Measurements from ENCODE around the gene ITPK1.

The ITPK1 gene

DNA sequence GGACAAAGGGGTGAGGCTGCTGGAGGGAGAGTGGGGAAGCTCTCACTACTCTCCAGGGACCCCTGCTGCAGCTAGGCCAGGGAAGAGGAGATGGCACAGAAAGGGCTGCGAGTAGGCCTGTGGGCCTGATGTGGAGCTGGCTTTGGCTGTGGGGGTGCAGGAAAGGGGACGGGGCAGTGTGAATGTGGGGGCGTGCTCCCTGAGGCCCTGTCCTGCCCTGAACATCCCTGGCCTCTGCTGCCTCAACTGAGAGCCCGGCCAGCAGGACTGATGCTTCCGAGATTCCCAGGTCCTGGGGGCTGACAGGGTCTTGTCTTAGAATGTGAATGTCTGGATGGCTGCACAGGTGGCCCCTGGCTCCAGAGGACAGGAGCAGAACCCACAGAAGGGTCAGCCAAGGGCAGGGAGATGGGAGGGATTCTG, 128.6 kb downstream of the ITPK1 start:
- DNase-seq (no peak), ATAC-seq (no peak)

DNA sequence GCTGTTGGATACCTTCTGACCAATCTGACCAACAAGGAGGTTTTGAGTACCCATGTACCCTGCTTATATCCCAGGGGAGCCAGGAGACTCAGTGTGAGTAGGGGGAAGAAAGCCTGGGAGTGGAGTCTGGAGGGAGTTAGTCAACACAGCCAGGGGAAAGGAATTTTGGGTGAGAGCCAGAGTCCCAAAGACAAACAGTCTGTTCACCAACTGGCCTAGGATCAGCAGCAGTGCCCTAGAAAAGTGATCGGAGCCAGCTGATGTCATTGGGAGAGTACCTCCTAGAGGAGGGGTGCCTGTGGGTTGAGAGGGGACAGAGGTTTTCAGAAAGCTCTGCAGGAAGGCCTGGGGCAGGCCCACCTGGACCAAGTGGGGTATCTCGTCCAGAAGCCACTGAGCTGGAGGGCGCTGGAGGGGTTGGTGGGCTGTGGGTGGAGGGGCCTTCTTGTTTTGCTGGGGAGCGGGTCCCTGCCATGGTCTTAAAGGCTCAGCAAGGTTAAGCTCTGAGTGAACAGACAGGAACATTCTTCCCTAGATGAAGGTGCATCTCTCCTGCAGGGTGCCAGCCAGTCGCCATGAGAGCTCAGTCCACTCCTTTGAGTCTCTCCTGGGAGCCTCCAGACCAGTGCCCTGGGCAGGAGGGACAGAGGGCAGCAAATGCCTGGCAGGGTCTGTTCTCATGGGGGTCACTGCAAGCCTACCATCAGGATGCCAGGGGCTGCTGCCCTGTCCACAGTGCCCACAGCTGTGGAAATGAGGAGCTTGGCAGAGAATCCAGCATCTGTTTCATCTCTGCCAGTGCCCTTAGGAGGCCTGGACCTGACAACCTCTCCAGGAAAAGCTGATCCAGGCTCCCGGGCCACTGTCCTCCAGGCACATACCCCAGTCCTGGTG, 129.2 kb downstream of the ITPK1 start:
- no peak for ATAC-seq
- no peak for DNase-seq

DNA sequence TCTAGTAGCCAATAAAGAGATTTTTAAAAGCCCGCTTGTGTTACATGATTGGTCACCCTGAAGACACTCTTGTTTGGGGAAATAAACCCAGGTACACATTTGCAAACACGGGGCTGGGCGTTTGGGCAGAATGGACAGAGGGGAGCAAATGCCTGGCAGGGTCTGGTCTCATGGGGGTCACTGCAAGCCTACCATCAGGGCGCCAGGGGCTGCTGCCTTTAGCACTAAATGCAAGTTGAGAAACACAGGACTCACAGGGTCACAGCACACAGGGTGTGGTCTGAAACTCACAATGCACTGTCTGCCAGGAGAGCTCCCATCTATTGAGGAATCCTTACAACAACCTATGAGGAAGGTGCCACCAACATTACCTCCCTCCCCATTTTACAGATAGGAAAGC, 130.2 kb downstream of the ITPK1 start:
- DNase-seq = no peak
- ATAC-seq = no peak

DNA sequence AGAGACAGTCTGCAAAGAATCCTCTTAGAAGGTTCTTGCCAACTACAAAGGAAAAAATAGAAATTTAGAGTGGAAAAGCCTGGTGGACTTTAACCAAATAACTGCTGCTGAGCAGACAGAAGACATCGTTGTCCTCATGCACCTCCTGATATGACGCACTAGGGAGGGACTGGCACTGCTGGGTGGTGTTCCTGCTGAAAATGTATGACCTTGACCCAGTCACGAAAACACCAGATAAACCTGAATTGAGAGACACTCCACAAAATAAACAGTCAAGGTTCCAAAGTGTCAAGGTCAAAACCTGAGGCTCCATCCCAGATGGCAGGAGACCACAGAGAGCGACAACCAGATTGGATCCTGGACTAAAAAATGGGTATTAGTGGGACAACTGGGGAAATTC, 130.8 kb downstream of the ITPK1 start:
- DNase-seq (no peak), ATAC-seq (no peak)

DNA sequence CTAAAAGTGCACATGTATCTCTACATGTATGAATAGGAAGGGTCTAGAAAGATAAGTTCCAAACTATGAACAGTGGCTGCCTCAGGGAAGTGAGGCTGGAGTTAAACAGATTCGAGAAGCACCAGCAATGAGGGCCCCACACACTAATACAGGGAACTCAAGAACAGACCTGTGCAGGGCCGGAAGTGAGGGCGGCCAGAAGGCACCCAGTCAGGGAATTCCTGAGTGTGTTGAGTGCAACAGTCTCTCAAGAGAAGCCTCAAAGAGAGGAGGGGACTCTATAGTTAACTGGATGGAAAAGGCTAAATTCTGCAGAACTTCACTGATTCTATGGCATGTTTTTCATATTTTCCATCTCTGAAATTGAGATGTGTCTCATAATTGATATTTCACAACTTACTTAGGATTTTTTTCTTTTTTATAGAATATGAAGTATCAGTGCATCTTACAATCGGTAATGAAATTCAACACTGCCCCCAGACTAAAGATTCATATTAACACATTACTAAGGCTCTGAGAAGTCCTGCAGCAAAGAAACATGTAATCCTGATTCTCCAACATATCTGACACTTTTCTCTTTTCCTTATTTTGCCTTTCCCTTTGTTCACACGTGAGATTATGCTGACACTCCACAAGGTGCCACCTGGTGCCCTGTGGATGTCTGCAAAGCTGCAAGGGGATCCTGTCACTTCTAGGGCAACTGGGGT, 131.5 kb downstream of the ITPK1 start:
- no peak for DNase-seq
- no peak for ATAC-seq

DNA sequence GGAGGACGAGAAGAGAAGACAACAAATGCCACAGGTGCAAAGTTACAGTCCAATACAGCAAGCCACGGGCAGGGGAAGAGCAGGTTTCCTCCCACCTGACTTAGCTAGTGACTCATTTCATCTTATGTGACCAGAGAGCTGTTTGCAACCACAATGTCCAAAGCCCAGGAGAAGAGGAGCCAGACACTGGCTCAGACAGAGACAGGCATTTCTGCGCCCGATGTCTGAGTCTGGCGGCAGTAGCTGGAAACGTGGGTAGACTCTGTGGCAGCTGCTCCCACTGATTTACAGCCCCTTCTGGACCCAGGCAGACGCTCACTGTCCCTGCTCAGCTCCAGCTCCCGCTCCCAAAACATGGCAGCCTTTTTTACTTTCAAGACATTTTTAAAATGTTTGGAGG, 132.8 kb downstream of the ITPK1 start:
- no peak for ATAC-seq
- DNase-seq = no peak

DNA sequence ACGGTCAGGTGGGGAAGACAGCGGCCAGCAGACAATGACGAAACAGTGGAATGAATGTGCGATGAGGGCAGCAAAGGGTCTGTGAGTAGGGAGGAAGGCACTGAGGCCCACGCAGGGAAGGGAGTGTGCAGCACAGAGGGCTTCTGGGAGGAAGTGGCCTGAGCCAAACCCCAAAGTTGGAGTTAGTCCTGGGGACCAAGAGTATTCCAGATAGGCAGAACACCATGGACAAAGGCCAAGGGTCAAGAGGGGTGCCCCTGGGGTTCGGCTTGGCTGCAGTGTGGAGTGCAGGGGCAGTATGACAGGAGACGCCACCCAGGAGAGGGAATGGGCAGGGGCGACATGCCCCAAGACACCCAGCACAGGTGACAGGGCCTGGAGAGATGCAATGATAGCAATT, 134.0 kb downstream of the ITPK1 start:
- DNase-seq = no peak
- ATAC-seq = no peak

DNA sequence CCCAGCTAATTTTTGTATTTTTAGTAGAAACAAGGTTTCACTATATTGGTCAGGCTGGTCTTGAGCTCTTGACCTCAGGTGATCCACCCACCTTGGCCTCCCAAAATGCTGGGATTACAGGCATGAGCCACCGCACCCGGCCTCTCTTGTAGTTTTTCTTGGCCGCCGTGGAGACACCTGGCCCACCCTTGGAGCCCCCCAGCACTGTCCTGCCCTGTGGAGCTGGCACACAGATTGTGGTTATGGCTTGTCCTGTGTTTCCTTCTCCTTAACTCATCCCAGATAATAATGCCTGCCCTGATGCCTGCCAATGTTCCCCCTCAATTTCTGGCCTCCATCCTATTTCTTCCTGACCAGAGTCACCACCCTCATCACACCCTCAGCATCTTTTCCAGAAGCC, 134.9 kb downstream of the ITPK1 start:
- no peak for ATAC-seq
- DNase-seq = no peak

DNA sequence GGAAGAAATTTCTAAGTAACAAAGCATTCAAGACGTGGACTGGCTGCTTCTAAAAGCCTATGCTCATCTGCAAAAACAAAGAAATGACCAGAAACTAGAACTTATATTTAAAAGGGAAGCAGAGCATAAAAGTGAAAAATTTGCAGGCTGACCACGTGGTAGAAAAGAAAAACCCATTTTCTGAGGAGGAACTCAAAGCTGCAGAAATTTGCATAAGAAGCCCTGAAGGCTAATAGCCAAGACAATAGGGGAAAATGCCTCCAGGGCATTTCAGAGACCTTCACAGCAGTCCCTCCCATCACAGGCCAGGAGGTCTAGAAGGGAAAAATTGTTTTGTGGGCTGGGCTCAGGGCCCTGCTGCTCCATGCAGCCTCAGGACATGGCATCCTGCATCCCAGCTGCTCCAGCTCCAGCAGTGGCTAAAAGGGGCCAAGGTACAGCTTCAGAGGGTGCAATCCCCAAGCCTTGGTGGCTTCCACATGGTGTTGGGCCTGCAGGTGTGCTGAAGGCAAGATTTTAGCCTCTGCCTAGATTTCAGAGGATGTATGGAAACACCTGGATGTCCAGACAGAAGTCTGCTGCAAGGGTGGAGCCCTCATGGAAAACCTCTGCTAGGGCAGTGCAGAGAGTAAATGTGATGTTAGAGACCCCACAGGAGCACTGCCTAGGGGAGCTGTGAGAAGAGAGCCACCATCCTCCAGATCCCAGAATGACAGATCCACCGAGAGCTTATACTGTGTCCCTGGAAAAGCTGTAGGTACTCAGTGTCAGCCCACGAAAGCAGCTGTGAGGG, 137.3 kb downstream of the ITPK1 start:
- DNase-seq (no peak), ATAC-seq (no peak)

DNA sequence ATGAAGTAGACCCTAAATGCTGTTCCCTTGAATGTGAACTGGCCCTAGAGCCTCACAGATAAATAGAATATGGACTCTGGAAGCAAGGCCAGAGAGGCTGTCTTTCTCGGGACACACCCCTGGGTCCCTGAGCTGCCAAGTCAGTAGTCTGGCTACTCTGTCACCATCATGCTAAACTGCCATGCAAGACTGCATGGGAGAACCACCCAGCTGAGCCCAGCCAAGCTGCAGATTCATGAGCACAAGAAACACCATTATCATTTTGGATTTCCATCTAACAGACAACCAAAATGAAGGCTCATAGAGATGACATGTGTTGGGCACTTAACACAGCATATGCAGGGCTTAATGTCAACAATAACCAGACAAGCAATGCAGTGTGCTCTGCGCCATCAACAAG, 139.5 kb downstream of the ITPK1 start:
- no peak for DNase-seq
- no peak for ATAC-seq

DNA sequence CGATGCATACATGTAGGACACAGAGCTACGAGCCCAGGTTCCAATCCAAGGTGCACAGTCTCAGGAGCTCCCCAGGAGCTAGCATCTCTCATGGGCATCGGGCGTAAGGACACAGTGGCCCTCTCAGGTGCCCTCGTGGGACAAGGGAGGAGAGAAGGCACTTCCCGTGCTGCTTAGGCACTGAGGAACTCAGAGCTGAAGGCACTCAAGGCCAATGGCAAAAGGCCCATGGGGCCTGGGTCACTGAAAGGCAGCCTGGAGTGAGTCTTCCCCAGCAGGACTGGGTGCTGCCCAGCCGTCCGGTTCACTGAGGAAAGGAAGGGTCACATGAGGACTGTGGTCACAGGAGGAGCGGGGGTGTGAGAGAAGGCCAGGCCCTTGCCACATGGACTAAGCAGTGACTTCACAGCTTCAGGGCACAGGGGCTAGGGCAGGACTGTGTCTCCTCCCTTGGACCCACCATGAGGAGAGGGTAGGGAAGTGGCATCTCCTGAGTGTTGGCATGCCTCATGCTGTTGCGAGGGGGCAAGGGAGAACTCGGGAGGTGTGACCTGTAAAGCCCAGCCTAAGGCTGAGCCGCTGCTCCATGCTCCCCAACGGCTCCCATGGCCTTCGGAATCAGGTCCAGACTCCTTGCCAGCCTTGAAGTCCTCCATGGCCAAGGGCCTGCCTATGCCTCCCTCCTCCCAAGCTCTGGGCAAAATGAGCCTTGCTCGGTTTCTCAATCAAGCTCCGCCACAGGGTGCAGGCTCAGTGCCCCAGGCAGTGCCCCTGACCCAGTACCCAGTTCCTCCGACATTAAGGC, 141.0 kb downstream of the ITPK1 start:
- ATAC-seq (peak; percentile 7), DNase-seq (no peak)

DNA sequence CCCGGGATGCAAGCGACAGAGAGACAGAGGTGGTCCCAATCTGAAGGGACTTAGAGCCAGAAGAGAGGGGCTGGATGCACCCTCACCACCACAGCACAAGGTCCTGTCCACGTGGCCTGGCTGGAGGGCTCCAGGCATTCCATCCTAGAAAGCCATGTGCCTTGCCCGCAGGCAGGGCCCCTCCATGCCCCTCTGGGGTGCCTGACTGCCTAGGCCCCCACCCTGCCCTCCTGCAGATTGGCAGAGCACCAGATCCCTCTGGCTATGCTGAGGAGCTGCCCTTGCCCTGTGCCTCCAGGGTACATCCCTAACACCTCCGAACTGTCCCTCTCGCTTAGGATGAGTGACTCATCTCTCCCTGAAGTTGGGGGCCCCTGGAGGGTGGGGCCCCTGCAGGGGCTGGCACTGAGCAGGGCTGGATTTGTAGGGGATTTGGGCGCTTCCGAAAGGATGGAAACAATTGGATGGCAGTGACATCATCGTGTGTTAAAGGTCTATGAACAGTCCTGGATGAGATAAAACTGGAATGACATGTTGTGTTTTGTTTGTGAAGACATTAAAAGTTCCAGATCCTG, 141.8 kb downstream of the ITPK1 start:
- ATAC-seq (no peak), DNase-seq (no peak)

DNA sequence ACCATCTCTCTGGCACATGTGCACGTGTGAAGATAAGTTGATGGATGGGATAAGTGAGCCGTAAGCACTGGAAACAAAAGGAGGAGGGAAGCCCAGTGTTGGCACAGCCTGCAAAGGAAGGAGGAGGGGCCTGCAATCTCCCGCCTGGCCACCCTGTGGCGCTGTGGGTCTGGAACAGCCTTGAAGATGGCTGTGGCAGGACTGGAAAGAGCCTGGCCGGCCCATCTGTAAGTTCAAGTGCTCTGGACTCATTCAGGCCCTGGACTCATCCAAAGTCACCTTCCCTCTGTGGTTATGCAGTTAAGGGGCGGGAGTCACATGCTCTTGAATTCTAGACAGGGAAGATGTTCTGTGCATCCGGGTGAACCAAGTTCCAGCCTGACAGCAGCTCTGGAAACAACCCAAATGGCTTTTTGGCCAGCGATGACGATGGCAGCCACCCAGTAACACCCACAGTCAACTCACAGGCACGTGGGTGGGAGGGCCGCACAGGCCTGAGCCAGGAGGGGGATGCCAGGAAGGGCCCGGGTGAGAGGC, 142.4 kb downstream of the ITPK1 start:
- ATAC-seq (no peak), DNase-seq (peak; percentile 66)

DNA sequence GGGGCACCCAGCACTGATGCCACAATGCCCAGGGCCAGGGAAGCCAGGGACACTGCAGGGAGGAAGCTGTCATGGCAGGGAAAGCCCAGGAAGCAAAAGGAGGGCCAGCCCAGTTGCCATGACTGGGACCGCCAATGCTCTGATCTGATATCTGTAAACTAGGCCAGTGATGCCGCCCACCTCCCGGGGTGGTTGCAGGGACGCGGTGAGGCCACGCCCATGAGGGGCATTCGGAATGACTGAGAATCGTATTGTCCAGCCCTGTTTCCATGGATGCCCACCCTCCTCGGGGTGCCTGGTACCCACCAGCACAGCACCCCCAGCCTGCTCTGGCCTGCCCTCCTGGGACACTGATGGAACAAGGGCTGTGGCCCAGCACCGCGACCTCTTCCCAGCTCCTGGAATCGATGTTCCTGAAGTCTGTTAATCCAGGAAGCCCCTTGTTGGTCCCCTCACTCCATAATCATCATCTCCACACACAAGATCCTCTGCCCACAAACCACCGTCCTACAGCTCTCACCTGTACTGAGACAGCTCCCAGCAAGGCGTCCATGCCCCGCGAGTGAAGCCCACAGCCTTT, 144.0 kb downstream of the ITPK1 start:
- no peak for DNase-seq
- ATAC-seq = no peak

DNA sequence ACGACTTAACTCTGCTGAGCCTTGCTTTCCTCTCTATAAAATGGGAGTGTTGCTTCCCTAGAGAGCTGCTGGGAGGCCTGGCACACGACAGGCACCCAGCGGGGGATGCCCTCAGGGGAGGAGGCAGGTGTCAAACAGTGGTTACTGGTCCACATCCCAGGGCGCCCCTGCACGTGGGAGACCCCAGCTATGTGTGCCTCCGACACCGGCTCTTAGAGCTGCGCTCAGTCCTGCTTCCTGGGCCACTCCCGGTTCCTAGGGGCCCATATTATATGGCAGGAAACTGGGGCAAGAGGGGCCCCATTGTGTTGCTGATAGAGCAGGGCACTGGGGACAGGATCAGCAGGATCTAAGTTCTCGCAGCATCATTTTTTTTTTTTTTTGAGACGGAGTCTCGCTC, 145.5 kb downstream of the ITPK1 start:
- no peak for ATAC-seq
- no peak for DNase-seq

DNA sequence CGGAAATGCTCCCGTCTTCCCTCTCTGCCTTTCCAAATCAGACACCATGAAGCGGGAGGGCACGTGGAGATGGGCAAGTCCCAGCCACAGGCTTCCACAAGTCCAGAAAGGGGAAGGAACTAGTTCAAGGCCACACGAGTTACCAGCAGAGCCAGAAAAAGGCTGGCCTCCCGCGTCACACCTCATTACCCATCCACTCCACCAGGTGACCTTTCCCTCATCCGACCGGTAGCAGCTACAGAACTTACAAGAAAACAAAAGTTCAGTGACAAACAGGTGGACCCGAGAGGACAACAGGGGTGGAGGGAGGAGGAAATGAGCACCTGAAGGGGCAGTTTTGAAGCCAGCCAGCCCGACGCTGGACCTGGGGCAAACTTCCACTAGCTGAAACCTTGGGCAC, 145.9 kb downstream of the ITPK1 start:
- ATAC-seq (no peak), DNase-seq (no peak)

DNA sequence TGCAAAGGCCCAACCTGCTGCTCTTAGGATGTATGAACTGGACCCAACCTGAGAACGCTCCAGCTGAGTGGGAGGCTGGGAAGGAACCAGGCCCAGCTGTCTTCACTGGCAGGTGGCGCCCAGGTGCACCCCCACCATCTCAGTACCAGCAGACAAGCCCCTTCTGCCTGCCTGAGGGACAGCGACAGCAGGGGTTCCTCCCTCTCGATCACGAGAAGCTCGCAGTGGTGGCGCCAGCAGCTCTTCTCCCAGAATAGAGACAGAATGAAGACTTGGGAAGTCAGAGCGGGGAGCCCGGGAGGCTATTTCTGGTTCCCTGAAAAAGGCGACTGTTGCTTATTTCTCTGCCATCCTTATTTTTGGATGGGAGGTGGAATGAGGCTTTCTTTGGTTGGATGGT, 146.3 kb downstream of the ITPK1 start:
- DNase-seq = no peak
- ATAC-seq = no peak

DNA sequence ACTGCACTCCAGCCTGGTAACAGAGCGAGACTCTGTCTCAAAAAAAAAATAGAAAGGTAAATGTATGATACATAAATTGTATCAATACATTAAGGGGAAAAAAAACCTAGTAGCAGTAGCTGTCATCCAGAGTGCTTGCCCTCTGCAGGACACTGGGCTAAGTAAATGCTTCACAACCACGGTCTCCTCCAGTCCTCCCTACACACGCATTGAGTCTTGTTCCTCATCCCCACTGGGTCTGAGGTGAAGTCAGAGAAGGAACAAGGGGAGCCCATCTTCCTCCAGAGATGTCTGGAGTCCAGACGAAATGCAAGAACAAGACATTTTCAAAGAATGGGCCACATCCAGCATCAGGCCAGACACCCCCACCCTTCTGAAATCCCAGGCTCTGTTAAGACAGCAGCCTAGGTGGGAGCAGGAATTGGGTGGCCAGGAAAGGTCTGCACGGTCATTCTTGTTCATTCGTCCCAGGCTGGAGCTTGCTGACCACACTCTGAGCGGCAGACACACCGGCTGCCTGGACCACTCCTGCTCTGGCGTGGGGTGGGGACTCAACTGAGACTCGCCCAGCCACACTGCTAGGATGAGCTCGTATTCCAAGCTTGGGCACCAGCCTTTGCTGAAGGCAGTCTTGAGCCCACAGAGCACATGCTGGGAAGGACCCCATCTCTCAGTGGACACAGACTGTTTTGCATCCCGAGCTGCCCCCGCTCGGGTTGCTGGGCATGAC, 147.3 kb downstream of the ITPK1 start:
- ATAC-seq = no peak
- DNase-seq = no peak

DNA sequence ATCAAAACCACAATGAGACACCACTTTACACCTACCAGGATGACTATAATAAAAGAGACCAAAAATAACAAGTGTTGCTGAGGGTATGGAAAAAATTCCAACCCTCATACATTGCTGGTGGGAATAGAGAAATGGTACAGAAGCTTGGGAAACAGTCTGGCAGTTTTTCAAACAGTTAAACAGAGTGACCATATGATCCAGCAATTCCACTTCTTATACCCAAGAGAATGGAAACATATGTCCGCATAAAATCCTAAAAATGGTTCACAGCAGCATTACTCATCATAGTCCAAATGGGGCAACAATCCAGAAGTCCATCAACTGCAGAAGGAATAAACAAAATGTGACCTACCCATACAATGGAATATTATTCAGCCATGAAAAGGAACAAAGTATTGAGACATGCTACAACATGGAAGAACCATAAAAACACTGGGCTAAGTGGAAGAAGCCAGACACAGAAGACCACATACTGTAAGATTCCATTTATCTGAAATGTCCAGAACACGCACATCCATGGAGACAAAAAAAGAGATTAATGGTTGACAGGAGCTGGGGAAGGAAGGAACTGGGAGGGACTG, 148.3 kb downstream of the ITPK1 start:
- ATAC-seq = no peak
- no peak for DNase-seq

DNA sequence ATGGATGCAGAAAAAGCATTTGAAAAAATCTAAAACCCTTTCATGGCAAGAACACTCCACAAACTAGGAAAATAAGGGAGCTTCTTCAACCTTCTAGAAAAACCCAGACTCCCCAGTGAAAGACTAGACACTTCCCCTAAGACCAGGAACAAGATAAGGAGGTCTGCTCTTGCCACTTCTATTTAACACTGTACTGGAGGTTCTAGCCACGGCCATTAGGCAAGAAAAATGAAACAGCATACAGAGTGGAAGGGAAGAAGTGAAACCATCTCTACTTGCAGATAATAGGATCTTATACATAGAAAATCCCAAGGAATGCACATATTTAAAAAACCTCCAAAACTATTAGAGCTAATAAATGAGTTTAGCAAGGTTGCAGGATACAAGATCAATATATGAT, 150.4 kb downstream of the ITPK1 start:
- no peak for DNase-seq
- no peak for ATAC-seq

Data from stimulated activated naive CD8-positive, alpha-beta T cell treated with anti-CD3 and anti-CD28 coated beads, Interleukin-15, Interleukin-2, amounts not matched to agents 100 U/mL and 50 U/mL, for 24 hours (primary cell).